Suprapubic skin (tissue), 3 donors: Measurements from ENCODE around the gene EFCAB3.
"Not testable (repeated sequence)": the region's sequence is repeated elsewhere in the genome, so short reads cannot be mapped to it uniquely, and the experiment has no call there.

ENCODE experiments used
- CTCF ChIP-seq, 2 donors: fragments of 200-600 bp in 1 of 2; fragments of 450-650 bp in 1 of 2; sonication (generic) in 1 of 2; IDR thresholded peaks; one replicate each; pipeline ENCODE4 v1.5.1; 2016 to 2019; ENCODE audit warnings: antibody characterized with exemption in 2 of 2, mild to moderate bottlenecking in 1 of 2, moderate library complexity in 1 of 2
- EP300 ChIP-seq: sonication (generic); formaldehyde crosslinking; IDR thresholded peaks from one replicate; pipeline ENCODE4 v1.6.1; 2017; ENCODE audit warnings: antibody characterized with exemption
- POLR2A ChIP-seq, 2 donors: fragments of 450-650 bp; IDR thresholded peaks; one replicate each; pipeline ENCODE4 v1.6.1; 2017; ENCODE audit warnings: antibody characterized with exemption in 2 of 2, mild to moderate bottlenecking in 2 of 2, moderate library complexity in 2 of 2

GRCh38 chr17:62426214-62426613 lies 45.9 kb downstream of the EFCAB3 start:
- not testable (repeated sequence) for TF ChIP-seq EP300; POLR2A (IDR thresholded peaks at IDR 0.05); CTCF (IDR thresholded peaks at IDR 0.05)
